ENCODE data around the gene GPNMB. TPM values are rescaled to one million over a fixed set of nuclear protein-coding genes. Genes with fewer than 3 reads are reported as not detected.

GPNMB gene
- total RNA-seq, 1 experiment from 2014 or later = 1.2 TPM

DNA sequence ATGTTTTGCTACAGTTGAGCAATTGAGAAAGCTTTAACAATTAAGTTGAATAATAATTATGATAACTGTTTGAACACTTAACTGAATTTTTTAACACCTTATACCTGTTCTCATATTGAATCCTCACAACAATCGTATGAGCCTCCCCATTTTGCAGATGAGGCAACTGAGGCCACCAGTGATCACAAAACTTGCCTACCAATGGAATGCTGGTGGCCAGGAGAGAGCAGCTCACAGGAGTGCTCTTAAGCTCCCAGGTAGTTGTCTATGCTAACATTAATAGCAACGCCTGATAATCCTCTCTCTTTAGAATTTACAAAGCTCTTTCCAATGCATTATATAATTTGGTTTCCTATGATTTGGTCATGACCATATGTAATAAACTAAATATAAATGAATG lies 21.6 kb downstream of the GPNMB start:
- Histone ChIP-seq H3K9ac (ENCODE audit: extremely low read depth, insufficient read length, low read length) (no peak overlapping the region), H3K27me3 (ENCODE audit: insufficient read depth, low read length) (no peaks in the 10 kb centered on the region), H3K9me3 (ENCODE audit: control insufficient read depth, low read depth, low read length) (no peaks in the 10 kb centered on the region), H4K20me1 (ENCODE audit: control insufficient read depth, insufficient read depth, insufficient read length) (no peaks in the 10 kb centered on the region), H2AK5ac (ENCODE audit: insufficient read length, low read length) (no peak overlapping the region), H4K91ac (ENCODE audit: insufficient read length, low read depth, low read length) (no peak overlapping the region), H3K4ac (ENCODE audit: low read depth, low read length) (no peak overlapping the region), H3K4me1 (ENCODE audit: insufficient read depth, low read length) (no peaks in the 10 kb centered on the region), H4K8ac (replicated peaks; ENCODE audit: insufficient read length, low read depth, low read length) (no peak overlapping the region), H3K27ac (ENCODE audit: insufficient read length, low read depth, low read length) (no peak overlapping the region), H4K5ac (ENCODE audit: insufficient read length, low read depth, low read length) (no peak overlapping the region), H3K23ac (ENCODE audit: insufficient read length, low read depth, low read length) (no peak overlapping the region), H3K79me1 (ENCODE audit: insufficient read depth, low read depth, low read length, poor library complexity, severe bottlenecking) (no peaks in the 10 kb centered on the region), H3K23me2 (ENCODE audit: insufficient read length, low read depth, low read length, poor library complexity, severe bottlenecking) (no peaks in the 10 kb centered on the region), H3K4me2 (ENCODE audit: insufficient read depth, insufficient read length, low read length) (no peak overlapping the region), H3K14ac (ENCODE audit: insufficient read depth, low read length) (no peak overlapping the region), H2BK12ac (ENCODE audit: insufficient read length, low read depth, low read length) (no peak overlapping the region), H2BK5ac (ENCODE audit: insufficient read length, low read length) (no peak overlapping the region), H3K79me2 (ENCODE audit: insufficient read depth, low read length) (no peaks in the 10 kb centered on the region), H2BK20ac (ENCODE audit: low read depth, low read length, poor library complexity, severe bottlenecking) (no peak overlapping the region), H2BK15ac (ENCODE audit: low read depth, low read length) (no peak overlapping the region), H3K18ac (ENCODE audit: insufficient read length, low read depth, low read length) (no peak overlapping the region), H2BK120ac (ENCODE audit: low read depth, low read length, poor library complexity, severe bottlenecking) (no peak overlapping the region), H2AFZ (ENCODE audit: low read length) (no peak overlapping the region), H3T11ph (ENCODE audit: low read length) (no peak overlapping the region), H3K56ac (ENCODE audit: insufficient read length, low read depth, low read length) (no peak overlapping the region)
- Mint-ChIP-seq H3K9me3 (no peaks in the 10 kb centered on the region), H3K4me1 (peaks cover 0 to 8% of the 10 kb centered on the region in 2 experiments; a peak in 2 of 4 replicates), H3K27me3 (ENCODE audit: low read depth) (peaks cover 4% of the 10 kb centered on the region), H3K36me3 (ENCODE audit: insufficient read depth in 1 of 3, low read depth in 3 of 3) (no peaks in the 10 kb centered on the region), H3K4me3 (no peak overlapping the region), H3K27ac (no peak overlapping the region)
- no peak for DNase-seq
- TF ChIP-seq, protein P1, sequence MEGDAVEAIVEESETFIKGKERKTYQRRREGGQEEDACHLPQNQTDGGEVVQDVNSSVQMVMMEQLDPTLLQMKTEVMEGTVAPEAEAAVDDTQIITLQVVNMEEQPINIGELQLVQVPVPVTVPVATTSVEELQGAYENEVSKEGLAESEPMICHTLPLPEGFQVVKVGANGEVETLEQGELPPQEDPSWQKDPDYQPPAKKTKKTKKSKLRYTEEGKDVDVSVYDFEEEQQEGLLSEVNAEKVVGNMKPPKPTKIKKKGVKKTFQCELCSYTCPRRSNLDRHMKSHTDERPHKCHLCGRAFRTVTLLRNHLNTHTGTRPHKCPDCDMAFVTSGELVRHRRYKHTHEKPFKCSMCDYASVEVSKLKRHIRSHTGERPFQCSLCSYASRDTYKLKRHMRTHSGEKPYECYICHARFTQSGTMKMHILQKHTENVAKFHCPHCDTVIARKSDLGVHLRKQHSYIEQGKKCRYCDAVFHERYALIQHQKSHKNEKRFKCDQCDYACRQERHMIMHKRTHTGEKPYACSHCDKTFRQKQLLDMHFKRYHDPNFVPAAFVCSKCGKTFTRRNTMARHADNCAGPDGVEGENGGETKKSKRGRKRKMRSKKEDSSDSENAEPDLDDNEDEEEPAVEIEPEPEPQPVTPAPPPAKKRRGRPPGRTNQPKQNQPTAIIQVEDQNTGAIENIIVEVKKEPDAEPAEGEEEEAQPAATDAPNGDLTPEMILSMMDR (conservative IDR thresholded peaks at IDR 0.05) = no peak
- WGBS (ENCODE audit: extremely low coverage, insufficient read length, low lambda C conversion rate) = no CpG with 5 or more reads among the region's 2 CpGs
